ENCODE measurements around the gene ZC3H4.
"Not testable (repeated sequence)": the region's sequence is repeated elsewhere in the genome, so short reads cannot be mapped to it uniquely, and the experiment has no call there.

Gene ZC3H4

DNA sequence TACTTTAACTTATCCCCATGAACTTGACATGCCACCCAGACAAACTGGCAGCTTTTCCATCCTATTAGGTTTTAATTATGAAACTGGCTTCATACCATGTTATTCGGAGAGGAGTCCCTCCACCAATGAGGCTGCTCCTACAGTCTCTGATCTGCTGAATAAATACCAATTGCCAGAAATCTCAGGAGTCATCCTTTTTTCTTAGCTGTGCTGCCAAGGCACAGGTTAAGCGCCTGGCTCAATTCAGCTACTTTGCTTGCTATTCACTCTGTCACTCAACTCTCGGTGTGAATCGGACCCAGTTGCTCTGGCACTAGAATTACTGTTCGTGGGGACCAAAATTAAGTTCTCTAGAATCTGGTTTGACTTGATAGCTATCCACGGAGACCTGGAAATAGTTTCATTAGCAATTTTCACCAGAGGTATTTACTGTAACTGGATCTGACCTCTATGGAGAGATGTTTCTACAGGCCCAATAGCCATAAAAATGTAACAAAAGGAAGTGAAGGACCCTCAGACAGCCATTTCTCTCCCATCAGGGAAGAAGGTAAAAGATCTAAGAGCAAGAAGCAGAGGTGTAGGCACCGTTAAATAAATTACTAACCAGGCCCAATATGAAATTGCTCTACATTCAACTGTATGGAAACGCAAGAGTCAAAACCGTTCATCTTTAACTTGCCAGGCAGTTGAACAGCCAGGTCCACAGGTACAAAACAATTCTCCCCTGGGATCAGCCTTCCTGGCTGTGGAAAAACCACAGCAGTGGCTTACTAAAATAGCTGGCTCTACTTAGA lies 5.4 kb downstream of the ZC3H4 start:
- peak; percentile 59 for DNase-seq (ENCODE audit: low spot score)

DNA sequence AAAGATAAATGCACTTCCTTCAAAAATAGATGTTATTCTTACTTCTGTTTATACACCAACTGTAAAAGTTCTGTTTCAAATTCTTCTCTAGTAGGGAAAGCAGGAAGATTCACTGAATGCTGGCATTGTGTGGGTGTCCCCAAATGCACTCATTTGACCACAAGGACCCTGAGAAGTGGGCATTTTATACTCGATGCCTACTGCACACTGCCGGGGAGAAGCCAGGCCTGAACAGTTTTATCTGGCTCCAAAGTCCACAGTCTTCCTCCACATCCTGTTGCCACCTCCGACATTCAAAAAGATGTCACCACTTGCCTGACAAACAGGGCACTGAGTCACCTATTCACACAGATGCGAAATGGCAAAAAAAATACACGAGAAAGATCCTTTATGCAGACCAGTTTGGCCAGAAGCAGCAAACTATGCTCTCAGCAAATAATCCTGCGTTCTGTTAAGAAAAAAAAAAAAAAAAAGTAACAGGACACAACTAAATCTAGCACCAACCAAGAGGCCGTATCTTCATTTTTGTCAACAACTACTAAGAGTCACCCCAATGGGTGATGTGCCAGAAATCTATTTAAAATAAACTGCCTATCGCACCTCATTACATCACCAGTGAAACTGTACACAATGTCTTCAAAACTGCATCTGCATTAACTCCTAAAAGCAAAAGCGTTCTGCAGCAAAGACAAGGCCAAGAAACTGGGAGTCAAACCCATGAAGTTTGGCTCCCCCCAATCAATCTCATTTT lies 6.2 kb downstream of the ZC3H4 start:
- DNase-seq (ENCODE audit: low spot score) = peak; percentile 71

DNA sequence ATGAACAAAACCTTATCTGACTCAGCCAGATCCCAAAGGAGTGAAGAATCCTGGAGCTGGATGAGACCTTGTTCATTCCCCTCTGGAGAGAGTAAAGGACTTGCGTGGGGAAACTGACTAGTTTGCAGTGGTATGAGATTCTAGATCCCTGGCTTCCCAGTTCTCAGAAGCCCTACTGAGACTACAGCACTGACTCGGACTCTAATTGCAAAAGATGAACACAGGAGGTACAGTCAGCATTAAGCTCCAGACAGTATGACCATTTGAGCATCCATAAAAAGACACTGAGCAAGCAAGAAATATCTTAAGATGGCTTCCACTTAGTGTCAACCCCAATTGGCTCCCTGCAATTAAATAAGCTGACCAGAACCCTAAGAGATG lies 6.8 kb downstream of the ZC3H4 start:
- DNase-seq (ENCODE audit: low spot score) = no peak

DNA sequence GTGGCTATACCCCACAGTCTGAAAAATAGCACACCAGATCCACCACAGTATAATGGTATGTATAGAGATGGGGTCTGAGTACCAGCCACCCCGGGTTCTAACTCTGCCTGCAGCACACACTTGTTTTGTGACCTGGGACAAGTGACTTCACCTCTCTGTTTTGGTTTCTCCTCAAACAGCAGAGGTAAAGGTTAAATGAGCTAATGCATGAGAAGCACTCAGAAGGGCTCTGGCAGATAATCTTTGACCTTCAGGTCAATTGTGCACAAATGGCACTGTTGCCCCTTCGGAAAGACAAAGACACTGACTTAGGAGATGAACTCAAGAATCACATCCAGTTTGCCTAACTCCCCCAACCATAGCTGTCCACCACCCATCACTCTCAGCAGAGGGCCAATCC lies 7.7 kb downstream of the ZC3H4 start:
- no peak for DNase-seq (ENCODE audit: low spot score)

DNA sequence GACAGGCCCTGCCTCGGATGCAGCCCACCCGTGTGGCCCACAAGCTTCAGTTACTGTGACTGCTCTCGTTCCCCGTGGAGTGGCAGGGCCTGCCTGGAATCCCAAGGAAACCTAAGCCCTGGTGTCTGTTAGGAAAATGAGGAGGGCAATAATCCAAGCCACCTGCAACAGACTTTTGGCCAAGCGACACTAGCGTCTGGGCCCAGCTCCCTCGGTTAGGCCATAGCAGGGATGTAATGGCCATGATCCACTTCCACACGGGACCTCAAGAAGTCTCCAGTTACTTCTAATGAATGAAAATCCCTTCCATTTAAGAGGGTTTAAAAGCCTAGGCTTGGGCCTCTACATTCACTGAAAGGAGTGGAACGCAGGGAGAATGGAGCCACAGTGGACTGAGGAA lies 8.9 kb downstream of the ZC3H4 start:
- no peak for DNase-seq (ENCODE audit: low spot score)

DNA sequence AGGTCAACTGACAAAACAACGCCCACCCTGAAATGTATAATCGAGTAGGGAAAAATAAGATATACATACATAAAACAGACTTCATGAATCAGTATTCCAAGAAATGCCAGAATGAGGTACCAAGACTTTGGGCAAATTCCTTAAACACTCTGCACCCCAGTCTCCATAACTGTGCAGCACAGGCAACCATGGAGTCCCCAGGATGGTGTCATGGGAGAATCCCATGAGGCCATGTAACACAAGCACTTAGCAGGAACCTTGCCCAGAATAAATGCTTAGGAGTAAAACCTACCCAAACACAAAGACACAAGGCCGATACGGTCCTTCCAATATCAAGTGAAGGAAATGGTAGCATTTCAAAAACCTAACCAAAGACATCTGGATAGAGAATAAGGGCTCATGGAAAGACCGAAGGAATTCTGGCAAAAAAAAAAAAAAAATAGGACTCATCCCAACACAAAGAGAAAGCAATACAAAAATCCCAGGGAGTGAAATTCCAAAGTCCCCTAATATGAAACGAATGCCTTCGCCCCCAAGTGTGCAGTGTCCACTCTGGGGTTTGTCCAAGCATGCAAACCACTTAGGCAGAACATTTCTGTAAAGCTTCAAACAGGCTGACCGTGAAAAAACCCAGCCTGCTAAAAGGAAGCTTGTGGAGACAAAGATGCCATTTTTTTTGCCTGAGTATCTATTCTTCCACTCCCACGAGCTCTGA lies 11.1 kb downstream of the ZC3H4 start:
- no peak for DNase-seq (ENCODE audit: low spot score)

DNA sequence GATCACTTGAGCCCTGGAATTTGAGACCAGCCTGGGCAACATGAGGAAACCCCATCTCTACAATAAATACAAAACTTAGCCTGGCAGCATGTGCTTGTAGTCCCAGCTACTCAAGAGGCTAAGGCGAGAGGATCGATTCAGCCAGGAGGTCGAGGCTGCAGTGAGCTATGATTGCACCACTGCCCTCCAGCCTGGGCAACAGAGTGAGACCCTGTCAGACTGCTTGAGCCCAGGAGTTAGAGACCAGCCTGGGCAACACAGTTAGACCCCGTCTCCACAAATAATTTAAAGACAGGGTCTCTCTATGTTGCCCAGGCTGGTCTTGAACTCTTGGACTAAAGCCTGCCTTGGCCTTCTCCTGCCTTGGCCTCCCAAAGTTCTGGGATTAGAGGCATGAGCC lies 12.5 kb downstream of the ZC3H4 start:
- not testable (repeated sequence) for DNase-seq (ENCODE audit: low spot score)

DNA sequence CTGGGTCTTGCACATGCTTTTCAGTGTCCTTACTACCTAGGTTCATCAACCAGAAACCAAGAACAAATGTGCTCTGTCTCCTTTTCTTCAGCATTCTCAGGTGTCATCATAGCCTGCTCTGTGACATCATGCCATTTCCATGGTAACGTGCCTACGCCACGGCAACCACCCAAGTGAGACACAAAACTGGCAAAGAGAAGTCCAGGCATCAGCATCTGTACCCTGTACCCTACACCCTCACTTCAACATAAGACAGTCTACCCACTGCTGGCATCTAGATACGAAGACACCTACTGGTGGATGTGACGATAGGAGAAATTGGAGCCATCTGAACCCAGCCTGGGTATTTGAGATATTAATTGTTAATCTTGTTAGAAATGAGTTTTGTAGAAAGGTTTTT lies 13.3 kb downstream of the ZC3H4 start:
- DNase-seq (ENCODE audit: low spot score) = no peak

DNA sequence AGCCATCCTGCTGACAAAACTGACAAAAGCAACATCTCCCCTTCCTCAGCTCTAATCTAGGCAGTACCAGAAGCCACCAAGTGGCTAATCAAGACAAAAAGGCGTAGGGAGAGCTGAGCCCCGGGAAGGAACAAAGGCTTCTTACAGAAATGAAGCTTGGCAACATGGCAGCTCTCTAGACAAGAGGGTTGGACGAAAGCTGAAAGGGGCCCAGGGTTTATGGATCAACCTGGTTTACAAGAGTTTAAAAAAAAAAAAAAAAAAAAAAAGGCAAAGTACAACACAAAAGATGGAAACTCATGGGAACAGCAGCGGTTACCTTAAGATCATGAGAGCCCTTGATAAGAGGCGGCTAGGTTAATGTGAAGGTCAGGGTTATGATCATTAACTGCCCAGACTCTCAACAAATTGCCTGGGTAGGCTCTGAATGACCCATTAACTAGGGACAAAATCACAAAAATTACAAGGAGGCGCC lies 14.0 kb downstream of the ZC3H4 start:
- peak; percentile 70 for DNase-seq (ENCODE audit: low spot score)

DNA sequence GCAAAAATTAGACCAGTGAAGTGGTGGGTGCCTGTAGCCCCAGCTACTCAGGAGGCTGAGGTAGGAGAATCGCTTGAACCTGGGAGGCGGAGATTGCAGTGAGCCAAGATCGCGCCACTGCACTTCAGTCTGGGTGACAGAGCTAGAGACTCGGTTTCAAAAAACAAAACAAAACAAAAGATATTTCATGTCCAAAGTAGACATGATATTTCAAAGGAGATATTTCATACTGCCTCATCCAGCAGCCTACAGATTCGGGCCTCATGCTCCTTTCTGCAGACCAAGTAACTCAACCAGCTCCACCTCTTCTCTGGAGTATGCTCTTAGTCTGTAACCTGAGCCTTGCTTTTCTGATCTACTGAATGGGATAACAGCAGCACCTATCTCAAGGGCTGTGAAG lies 15.0 kb downstream of the ZC3H4 start:
- DNase-seq (ENCODE audit: low spot score) = no peak

DNA sequence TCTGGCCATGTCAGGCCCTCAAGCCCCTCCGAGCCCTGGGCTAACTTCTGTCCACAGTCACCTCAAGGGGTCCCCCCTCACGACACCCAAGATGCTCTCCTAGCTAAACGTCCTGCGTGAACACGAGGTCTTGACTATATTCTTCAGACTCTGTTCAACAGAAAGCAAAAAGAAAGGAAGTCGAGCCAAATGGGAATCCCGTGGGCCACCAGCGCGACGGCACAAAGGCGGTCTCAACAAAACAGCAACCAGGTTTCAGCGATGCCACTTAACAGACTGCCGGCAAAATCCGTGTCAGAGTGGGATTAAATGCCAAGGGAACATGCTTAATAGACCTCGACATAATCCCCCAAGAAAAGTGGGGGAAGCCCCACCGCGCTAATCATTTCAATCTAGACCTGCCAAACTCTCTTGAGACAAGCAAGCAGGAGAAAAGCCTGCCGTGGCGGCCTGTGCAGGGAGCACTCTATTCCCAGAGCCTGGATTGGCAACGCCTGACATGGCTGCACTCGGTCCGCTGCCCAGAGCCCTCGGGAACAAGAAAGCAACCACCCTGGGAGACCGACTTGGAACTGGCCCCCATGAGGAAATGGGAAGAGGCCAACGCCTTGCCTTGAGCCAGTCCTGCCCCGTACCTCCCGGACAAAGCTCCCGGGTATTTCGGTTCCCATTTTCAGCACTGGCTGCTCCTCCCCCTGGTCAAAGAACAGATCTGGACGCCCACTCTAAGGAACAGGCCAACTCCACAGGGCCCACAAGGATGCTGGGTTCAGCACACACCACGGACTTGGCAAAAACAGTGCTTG lies 16.0 kb downstream of the ZC3H4 start:
- peak; percentile 60 for DNase-seq (ENCODE audit: low spot score)

DNA sequence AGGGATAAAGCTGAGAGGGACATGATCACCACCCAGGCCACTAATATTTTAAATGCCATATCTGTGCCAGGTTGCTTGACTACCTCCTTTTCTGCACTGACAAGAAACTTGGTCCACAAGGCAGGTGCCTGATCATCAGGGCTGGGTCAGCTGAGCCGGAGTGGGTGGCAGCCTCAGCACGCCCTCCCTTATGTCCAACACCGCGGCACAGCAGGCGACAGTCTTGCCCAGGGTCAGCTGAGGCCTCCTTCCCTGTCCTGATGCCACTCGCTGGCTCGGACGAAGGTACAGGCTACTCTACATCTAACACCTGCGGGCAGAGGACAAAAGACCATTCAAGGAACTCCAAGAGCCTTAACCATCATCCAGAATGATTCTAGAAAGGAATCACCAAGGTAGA lies 16.9 kb downstream of the ZC3H4 start:
- DNase-seq (ENCODE audit: low spot score) = no peak

DNA sequence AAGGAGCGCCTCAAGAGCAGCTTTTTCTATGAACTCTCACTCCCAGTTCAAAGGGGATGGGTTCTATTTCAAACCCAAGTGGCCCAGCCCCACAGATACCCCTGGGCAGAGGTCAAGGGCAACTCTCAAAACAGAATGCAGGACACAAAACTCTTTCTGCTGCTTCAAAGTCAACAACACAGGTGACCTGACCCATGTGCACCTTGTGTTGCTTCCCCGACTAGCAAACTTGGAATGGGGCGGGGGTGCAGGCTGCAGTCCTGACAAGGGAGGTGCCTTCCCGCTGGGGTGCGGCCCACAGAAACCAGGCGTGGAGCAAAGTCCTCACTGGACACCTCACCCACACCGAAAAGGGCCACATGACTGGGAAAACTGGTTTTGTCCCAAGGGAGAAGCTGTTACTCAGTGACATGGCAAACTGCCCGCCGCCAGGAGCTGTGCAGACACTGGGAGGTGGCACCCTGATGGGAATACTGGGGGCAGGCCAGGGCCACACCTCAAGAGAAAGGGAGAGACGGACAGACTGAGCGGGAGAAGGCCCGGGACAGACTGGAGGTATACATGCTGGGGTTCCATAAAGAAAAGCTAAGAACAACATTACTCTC lies 17.4 kb downstream of the ZC3H4 start:
- DNase-seq (ENCODE audit: low spot score) = no peak

DNA sequence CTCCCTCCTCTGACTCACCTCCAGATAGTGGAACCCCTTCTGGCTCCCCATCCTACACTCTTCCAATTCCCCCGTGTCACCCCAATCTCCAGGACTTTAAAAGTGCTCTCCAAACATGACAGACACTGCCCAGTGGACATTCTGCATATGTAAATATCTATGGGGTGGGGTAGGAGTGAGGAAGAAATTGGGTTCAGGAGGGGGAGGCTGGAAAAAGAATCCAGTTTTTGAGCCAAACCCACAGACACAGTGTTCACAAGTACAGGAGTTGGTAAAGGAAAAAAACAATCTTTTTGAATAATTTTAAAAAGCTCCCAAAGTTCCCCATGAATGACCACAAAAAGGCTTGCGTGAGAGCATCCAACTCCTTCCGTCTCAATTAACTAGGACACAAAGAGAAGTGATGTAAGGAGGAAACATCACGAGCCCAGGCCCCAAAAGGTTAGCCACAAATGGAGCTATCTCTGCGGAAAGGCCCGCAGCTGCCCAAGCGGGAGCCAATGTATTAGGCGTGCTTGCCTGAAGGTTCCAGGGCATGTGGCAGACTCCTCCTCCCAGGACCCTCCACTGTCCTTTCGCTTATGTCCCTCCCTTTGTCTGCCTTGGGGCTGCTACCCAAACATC lies 18.0 kb downstream of the ZC3H4 start:
- DNase-seq (ENCODE audit: low spot score) = no peak

DNA sequence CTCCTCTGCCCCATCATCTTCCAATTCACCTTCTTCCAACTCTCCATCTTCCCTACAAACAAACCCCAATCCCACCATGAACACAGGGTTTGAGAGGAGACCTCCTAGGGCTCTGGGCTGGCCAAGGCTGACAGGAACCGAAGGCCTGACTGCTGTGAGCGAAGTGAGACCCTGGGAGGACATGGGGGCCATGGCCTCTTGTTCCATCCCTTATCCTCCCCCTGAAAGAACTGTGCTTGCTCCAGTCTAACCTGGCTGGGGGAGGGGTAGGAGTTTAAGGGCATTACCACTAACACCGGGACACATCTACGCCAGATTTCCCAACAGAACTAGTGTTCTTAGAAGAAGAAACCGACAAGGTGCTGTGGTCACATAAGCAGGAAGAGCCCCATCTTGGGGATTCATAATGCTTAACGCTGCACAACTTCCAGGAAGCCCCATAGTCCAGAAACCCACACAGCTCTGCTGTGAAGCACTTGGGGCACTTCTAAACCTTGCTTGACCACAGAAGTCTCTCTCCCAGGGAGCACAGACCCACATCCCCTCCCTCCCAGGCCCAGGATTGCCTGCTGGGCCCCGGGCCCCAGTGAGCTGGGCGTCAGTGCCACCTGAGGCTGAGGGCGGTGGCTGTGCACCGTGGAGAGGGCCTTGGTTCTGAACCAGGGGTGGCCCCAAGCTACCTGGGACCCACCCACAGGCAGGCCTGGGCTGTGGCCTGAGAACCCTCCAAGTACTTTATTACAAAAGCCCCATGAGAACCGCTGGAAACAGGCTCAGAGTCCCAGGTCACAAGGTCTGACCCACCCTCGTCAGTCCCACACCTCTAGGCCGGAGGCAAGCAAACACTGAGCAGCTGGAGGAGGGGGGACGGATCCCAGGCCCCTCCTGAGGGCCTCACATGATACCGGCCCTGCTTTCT lies 18.8 kb downstream of the ZC3H4 start:
- DNase-seq (ENCODE audit: low spot score) = no peak

DNA sequence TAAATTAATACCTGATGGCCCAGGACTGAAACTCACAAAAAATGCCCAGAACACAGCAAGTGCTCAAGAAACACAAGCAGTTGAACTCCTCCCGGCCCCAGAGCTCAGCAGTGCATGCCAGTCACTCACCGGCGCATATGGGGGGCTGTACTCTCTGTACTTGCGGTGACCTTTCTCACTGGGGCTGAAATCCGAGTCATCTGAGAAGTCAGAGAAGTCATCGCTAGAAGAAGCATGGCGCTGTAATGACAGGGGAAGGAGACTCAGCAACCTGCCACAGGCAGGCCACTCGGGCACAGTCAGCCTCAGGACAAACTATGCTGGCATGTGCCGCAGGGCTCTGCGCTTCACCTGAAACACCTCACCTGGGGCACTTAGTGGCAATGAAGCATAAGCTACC lies 19.7 kb downstream of the ZC3H4 start:
- DNase-seq (ENCODE audit: low spot score) = no peak

DNA sequence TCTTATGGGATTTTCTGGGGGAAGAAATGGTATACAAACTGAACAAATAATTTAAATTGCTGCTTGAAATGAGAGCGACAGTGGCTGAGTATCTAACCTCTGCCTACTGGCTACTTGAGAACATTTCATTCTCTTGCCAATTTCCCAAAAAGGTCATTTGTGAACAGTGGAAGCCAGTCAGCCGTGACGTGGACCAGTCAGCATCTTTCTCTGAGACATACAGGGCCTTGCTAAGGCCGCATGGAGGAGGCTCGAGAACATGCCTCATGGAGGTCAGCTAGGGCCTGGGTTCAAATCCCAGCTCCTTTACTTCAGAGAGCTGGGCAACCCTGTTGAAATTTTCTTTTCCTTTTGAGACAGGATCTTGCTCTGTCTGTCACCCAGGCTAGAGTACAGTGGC lies 20.3 kb downstream of the ZC3H4 start:
- DNase-seq (ENCODE audit: low spot score) = no peak

DNA sequence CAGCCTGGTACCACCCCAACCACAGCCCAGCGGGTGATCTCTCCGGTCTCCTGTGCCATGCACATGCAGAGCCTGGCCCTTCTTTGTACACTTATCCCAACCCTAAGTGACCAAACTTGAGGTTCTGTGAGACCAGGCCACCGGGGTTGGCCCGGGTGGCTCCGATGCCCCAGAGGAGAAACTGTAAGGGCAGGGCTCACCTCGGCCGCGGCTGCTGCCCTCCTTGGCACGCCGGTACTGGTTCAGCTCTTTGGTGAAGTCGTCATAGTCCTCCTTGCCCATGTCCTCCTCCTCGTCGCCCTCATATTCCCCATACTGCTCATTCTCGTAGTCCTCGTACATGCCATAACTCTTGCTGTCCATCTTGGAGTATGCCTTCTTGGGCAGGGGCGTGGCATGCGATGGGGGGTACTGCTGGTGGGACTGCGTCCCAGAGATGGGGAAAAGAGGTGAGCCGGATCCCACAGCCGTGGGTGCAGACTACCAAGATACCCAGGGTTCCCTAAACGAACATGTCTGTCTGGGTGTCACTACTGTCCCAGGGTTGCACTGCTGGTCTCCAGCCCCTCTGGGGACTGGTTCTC lies 23.7 kb downstream of the ZC3H4 start:
- DNase-seq (ENCODE audit: low spot score) = no peak

DNA sequence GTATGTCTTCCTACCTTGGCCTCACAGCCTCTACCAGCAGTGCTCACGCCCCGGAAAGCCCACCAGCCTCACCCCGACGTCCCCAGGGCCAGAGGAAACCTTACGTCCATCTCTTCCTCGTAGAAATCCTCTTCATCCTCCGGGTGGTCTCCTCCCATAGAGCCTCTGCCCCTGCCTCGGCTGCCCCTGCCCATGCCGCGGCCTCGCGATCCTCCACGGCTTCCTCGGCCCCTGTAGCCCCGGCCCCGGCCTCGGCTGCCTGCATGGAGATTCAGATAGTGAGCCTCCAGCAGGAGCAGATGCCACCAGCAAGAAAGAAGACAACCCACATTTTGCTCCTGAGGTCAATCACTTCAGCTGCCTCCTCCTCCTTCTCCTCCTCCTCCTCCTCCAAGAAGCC lies 27.3 kb downstream of the ZC3H4 start:
- no peak for DNase-seq (ENCODE audit: low spot score)

Measured in pons (tissue), 1 donor.